SH-SY5Y (cell line): ENCODE data around the gene GSAP.

Experiments used
- GATA2 ChIP-seq: IDR thresholded peaks from 2 replicates; pipeline ENCODE4 v1.6.1; 2011; ENCODE audit warnings: mild to moderate bottlenecking, low read depth, low read length
- GATA3 ChIP-seq: IDR thresholded peaks from 2 replicates; pipeline ENCODE4 v1.6.1; 2011; ENCODE audit warnings: low read depth, mild to moderate bottlenecking, low read length, moderate library complexity

DNA sequence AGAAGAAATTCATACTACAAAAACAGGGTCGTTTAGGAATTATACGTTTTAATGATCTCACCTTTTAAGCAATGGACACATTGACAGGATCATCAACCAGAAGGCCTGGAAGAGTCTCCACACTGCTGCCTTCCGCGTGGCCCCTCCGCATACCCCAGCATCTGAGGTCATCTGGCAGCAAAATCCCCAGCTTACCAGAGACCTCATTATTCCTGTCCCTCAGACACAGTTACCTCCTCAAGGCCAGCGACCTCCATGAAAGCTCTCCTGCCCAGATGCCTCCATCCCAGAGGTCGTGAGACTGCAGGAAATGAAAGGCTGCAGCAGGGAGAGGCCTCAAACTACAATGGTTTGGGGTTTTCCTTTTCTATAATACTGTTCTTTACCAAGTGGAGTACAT lies 14.8 kb upstream of the GSAP start:
- TF ChIP-seq GATA2 (no peak), GATA3 (no peak)
